H1 (cell line): ENCODE results near the gene MYMX. TPM values are rescaled to one million over a fixed set of nuclear protein-coding genes. Genes with fewer than 3 reads are reported as not detected.

Experiments
- CTCF ChIA-PET: fragments of 300-600 bp; sonication (Branson Sonifier 250); formaldehyde crosslinking; loops from one replicate; lab custom pipeline; 2021; ENCODE audit not compliant: partially characterized antibody; lab: Charles Lee
- POLR2A ChIA-PET: fragments of 300-600 bp; sonication (Branson Sonifier 250); formaldehyde crosslinking; loops from one replicate; lab custom pipeline; 2021; ENCODE audit warnings: inconsistent platforms; ENCODE audit not compliant: partially characterized antibody; lab: Charles Lee
- DNase-seq, 2 experiments: peaks; one replicate each; pipeline versions ENCODE4 v3.0.0 to v3.0.0-alpha.2; 2010 to 2022; ENCODE audit warnings: low spot score in 2 of 2, low read depth in 1 of 2, mixed read lengths in 1 of 2
- FAIRE-seq: peaks from 2 replicates; lab custom pipeline; 2011; peaks lifted over from hg19 to GRCh38; lab: Jason Lieb, UNC
- H2AFZ ChIP-seq: 2 replicates; pipeline ENCODE4 v1.8.1; 2012; ENCODE audit warnings: low read length, inconsistent platforms
- H2AK5ac ChIP-seq: 2 replicates; pipeline ENCODE4 v1.6.1; 2013; ENCODE audit warnings: low read depth, low read length
- H2BK120ac ChIP-seq: replicated peaks from 2 replicates; pipeline ENCODE3; 2013; ENCODE audit warnings: low read depth, low read length, inconsistent platforms
- H2BK12ac ChIP-seq: 2 replicates; pipeline ENCODE4 v1.6.1; 2013; ENCODE audit warnings: low read depth, low read length
- H2BK15ac ChIP-seq: 2 replicates; pipeline ENCODE4 v1.6.1; 2013; ENCODE audit warnings: low read length
- H2BK20ac ChIP-seq: 2 replicates; pipeline ENCODE4 v1.6.1; 2013; ENCODE audit warnings: low read length
- H2BK5ac ChIP-seq: 2 replicates; pipeline ENCODE4 v1.6.1; 2013; ENCODE audit warnings: low read depth, low read length
- H3K14ac ChIP-seq: 2 replicates; pipeline ENCODE4 v1.6.1; 2013; ENCODE audit warnings: inconsistent platforms; ENCODE audit not compliant: insufficient read length
- H3K18ac ChIP-seq: 2 replicates; pipeline ENCODE4 v1.6.1; 2013; ENCODE audit warnings: low read length; ENCODE audit errors: extremely low read depth
- H3K23ac ChIP-seq: 2 replicates; pipeline ENCODE4 v1.6.1; 2013; ENCODE audit warnings: inconsistent platforms; ENCODE audit not compliant: insufficient read length
- H3K23me2 ChIP-seq: 2 replicates; pipeline ENCODE4 v1.6.1; 2013; ENCODE audit warnings: low read depth, low read length
- H3K27ac ChIP-seq: 2 replicates; pipeline ENCODE4 v1.6.1; 2011; ENCODE audit warnings: low read depth, low read length, inconsistent platforms
- H3K27me3 ChIP-seq, 4 experiments: replicated peaks in 1 of 4; 1 replicate in 1 of 4; 2 replicates in 3 of 4; pipeline versions ENCODE4 v1.6.1 to v1.8.1; 2011 to 2013; ENCODE audit warnings: low read length in 3 of 4, mild to moderate bottlenecking in 3 of 4, inconsistent platforms in 2 of 4, mixed read lengths in 2 of 4, moderate library complexity in 1 of 4; ENCODE audit not compliant: control insufficient read depth in 3 of 4, insufficient read depth in 3 of 4; ENCODE audit errors: extremely low read depth in 1 of 4
- H3K36me3 ChIP-seq, 4 experiments: 2 replicates each; pipeline versions ENCODE4 v1.6.1 to v1.8.1; 2011 to 2013; ENCODE audit warnings: mild to moderate bottlenecking in 4 of 4, low read length in 3 of 4, moderate library complexity in 2 of 4, control low read depth in 1 of 4, inconsistent platforms in 1 of 4; ENCODE audit not compliant: insufficient read depth in 4 of 4, control insufficient read depth in 2 of 4
- H3K4ac ChIP-seq: replicated peaks from 2 replicates; pipeline ENCODE3; 2013; ENCODE audit warnings: low read length, low read depth, mixed read lengths, inconsistent platforms; ENCODE audit not compliant: insufficient read length
- H3K4me1 ChIP-seq, 4 experiments: replicated peaks in 1 of 4; 1 replicate in 1 of 4; 2 replicates in 3 of 4; pipeline versions ENCODE4 v1.6.1 to v1.8.1; 2011 to 2013; ENCODE audit warnings: low read length in 3 of 4, inconsistent platforms in 2 of 4, mixed read lengths in 1 of 4; ENCODE audit not compliant: insufficient read depth in 4 of 4, control insufficient read depth in 3 of 4
- H3K4me2 ChIP-seq, 2 experiments: 2 replicates each; pipeline versions ENCODE4 v1.6.1 to v1.8.1; 2011 to 2013; ENCODE audit warnings: low read depth in 2 of 2, low read length in 2 of 2, control low read depth in 1 of 2, inconsistent platforms in 1 of 2, mild to moderate bottlenecking in 1 of 2; ENCODE audit not compliant: insufficient read depth in 1 of 2
- H3K4me3 ChIP-seq, 4 experiments: fragments of 200-600, 300-600 bp in 1 of 4; sonication (generic), shearing (Covaris generic), sonication (Bioruptor Twin) in 1 of 4; 2 replicates each; pipeline versions ENCODE4 v1.5.1 to v1.8.1; 2011 to 2016; ENCODE audit warnings: low read length in 4 of 4, low read depth in 3 of 4, control low read depth in 2 of 4, inconsistent platforms in 2 of 4, mild to moderate bottlenecking in 2 of 4, mixed read lengths in 1 of 4, moderate library complexity in 1 of 4; ENCODE audit not compliant: insufficient read depth in 2 of 4; ENCODE audit errors: extremely low read depth in 1 of 4
- H3K56ac ChIP-seq: replicated peaks from 2 replicates; pipeline ENCODE3; 2013; ENCODE audit warnings: low read depth, mild to moderate bottlenecking, mixed read lengths, low read length, inconsistent platforms; ENCODE audit not compliant: insufficient read length
- H3K79me1 ChIP-seq: 2 replicates; pipeline ENCODE4 v1.6.1; 2013; ENCODE audit warnings: low read depth, low read length, control low read depth
- H3K79me2 ChIP-seq, 2 experiments: 2 replicates each; pipeline versions ENCODE4 v1.6.1 to v1.8.1; 2012 to 2013; ENCODE audit warnings: low read length in 2 of 2, mild to moderate bottlenecking in 2 of 2, inconsistent platforms in 1 of 2; ENCODE audit not compliant: insufficient read depth in 2 of 2, control insufficient read depth in 1 of 2
- H3K9ac ChIP-seq, 4 experiments: replicated peaks in 1 of 4; 1 replicate in 1 of 4; 2 replicates in 3 of 4; pipeline versions ENCODE4 v1.6.1 to v1.8.1; 2011 to 2013; ENCODE audit warnings: low read depth in 3 of 4, low read length in 3 of 4, control low read depth in 2 of 4, mild to moderate bottlenecking in 2 of 4, moderate library complexity in 2 of 4, inconsistent platforms in 1 of 4; ENCODE audit errors: extremely low read depth in 1 of 4
- H3K9me3 ChIP-seq, 2 experiments: 2 replicates each; pipeline versions ENCODE4 v1.6.1 to v1.8.1; 2012 to 2013; ENCODE audit warnings: mild to moderate bottlenecking in 2 of 2, moderate library complexity in 2 of 2, control low read depth in 1 of 2, inconsistent platforms in 1 of 2, low read depth in 1 of 2, low read length in 1 of 2, mixed read lengths in 1 of 2; ENCODE audit not compliant: insufficient read depth in 2 of 2
- H4K20me1 ChIP-seq, 2 experiments: replicated peaks in 1 of 2; 2 replicates each; pipeline versions ENCODE3 to v1.8.1; 2011 to 2013; ENCODE audit warnings: inconsistent platforms in 2 of 2, low read length in 2 of 2, mild to moderate bottlenecking in 1 of 2; ENCODE audit not compliant: insufficient read depth in 2 of 2, control insufficient read depth in 1 of 2
- H4K5ac ChIP-seq: 2 replicates; pipeline ENCODE4 v1.6.1; 2013; ENCODE audit warnings: low read length, low read depth, mixed read lengths, inconsistent platforms; ENCODE audit not compliant: insufficient read length
- H4K8ac ChIP-seq: 2 replicates; pipeline ENCODE4 v1.8.0; 2013; ENCODE audit warnings: mild to moderate bottlenecking, moderate library complexity, low read length, inconsistent platforms; ENCODE audit not compliant: insufficient read depth; ENCODE audit errors: extremely low read depth
- H4K91ac ChIP-seq: replicated peaks from 2 replicates; pipeline ENCODE3; 2013; ENCODE audit warnings: low read length, mixed read lengths, inconsistent platforms; ENCODE audit not compliant: insufficient read length
- CTCF ChIP-seq, 3 experiments: IDR thresholded peaks; 1 replicate in 2 of 3; 2 replicates in 1 of 3; pipeline versions ENCODE4 v1.5.1 to v1.6.1; 2011; ENCODE audit warnings: low read length in 3 of 3, mild to moderate bottlenecking in 3 of 3, inconsistent platforms in 2 of 3, low read depth in 1 of 3, moderate library complexity in 1 of 3; ENCODE audit not compliant: insufficient read depth in 1 of 3; ENCODE audit errors: control extremely low read depth in 1 of 3
- EP300 ChIP-seq, 2 experiments: IDR thresholded peaks; 1 replicate in 1 of 2; 2 replicates in 1 of 2; pipeline ENCODE4 v1.6.1; 2011 to 2012; ENCODE audit warnings: low read depth in 2 of 2, low read length in 2 of 2, mild to moderate bottlenecking in 2 of 2, borderline replicate concordance in 1 of 2, inconsistent platforms in 1 of 2, moderate library complexity in 1 of 2
- FOSL1 ChIP-seq: IDR thresholded peaks from 2 replicates; pipeline ENCODE4 v1.6.1; 2011; ENCODE audit warnings: mild to moderate bottlenecking, low read depth, low read length, moderate library complexity; ENCODE audit not compliant: insufficient read depth
- HDAC2 ChIP-seq, 2 experiments: fragments of 300-600 bp in 1 of 2; sonication (generic) in 1 of 2; IDR thresholded peaks; 2 replicates each; pipeline ENCODE4 v1.6.1; 2011 to 2012; ENCODE audit warnings: low read depth in 2 of 2, low read length in 2 of 2, mild to moderate bottlenecking in 2 of 2, moderate library complexity in 2 of 2, borderline replicate concordance in 1 of 2, inconsistent platforms in 1 of 2
- KDM4A ChIP-seq: IDR thresholded peaks from one replicate; pipeline ENCODE4 v1.7.1; 2012; ENCODE audit warnings: low read depth, mild to moderate bottlenecking, moderate library complexity, low read length, inconsistent platforms; ENCODE audit not compliant: severe bottlenecking
- SIX5 ChIP-seq: IDR thresholded peaks from 2 replicates; pipeline ENCODE4 v1.6.1; 2011; ENCODE audit warnings: mild to moderate bottlenecking, low read depth, low read length
- SP2 ChIP-seq: IDR thresholded peaks from 2 replicates; pipeline ENCODE4 v1.6.1; 2012; ENCODE audit warnings: mild to moderate bottlenecking, low read length, inconsistent platforms
- YY1 ChIP-seq: IDR thresholded peaks from 2 replicates; pipeline ENCODE4 v1.6.1; 2011; ENCODE audit warnings: low read depth, mild to moderate bottlenecking, low read length
- WGBS, 2 experiments: shearing (Covaris generic) in 1 of 2; methylation state at CpG; one replicate each; pipeline versions ENCODE4 v1.1.6 to v1.1.7; 2013 to 2015; ENCODE audit warnings: low lambda C conversion rate in 2 of 2, mixed read lengths in 2 of 2, inconsistent platforms in 1 of 2, low coverage in 1 of 2, missing lambda C conversion rate in 1 of 2; ENCODE audit not compliant: insufficient replicate concordance in 2 of 2, insufficient coverage in 1 of 2, insufficient read length in 1 of 2; ENCODE audit errors: extremely low coverage in 1 of 2, missing lambda C conversion rate in 1 of 2; 5-methylcytosine and 5-hydroxymethylcytosine counted together
- polyA plus RNA-seq, 7 experiments: library from polyadenylated mRNA; depleted of rRNA in 3 of 7; stranded (reverse) in 5 of 7; unstranded in 2 of 7; fragments of >200 nt in 5 of 7; fragments of 200-250 nt in 2 of 7; gene quantifications; 1 replicate in 5 of 7; 2 replicates in 1 of 7; 4 replicates in 1 of 7; pipeline versions ENCODE4 v1.2.1 to v1.2.3, GENCODE V29; 2011 to 2013; ENCODE audit warnings: missing spikeins in 2 of 7, mixed read lengths in 2 of 7
- total RNA-seq: library from RNA; stranded (reverse); fragmentation: NEBNext Ultra II Directional; extraction: Animal tissue kit (Norgen Biotek cat#: 25700); gene quantifications from 2 replicates; pipeline ENCODE4 v1.2.1, GENCODE V29; 2021

Gene MYMX
- total and polyA plus RNA-seq, 2 of the 8 experiments (the other 6 are each of a cell fraction or from before 2014, with no cell fraction given) = 4.7 to 6.9 TPM

DNA sequence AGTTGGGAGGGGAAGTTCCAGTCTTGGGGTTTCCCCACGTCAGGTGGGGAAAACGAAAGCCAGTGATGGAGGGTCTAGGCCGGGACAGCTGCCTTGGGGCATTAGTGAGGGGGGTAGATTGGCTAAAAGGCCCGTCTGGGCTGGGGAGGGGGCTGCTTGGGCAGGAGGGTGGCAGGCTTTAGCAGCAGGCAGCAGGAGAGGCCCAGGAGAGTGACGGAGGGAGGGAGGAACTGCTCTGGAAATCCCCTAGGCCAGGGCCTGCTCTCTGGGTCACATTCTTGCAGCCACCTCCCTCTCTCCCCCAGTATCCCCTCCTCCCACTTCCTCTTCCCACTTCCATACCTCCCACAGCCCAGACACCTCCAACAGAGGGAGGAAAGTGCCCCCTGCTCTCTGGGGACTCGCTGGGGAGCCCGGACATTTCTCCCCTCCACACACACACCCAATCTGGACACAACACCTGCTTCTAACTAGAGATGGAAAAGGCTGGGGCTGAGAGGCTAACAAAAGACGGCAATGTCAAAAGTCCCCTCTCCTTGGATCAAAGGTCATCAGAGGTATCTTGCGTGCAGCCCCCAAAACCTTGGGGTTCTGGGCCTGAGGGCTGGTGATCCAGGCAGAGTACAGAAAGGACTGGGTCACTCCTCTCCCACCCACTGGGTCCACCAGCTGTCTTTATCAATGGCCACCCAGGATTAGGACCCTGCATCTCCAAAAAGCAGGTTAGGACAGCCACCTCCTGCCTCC, 46.8 kb downstream of the MYMX start:
- H4K8ac ChIP-seq = no peak overlapping the region
- peak overlapping the region; percentile 18; the same call in 1 of the 2 replicates for H3K27ac ChIP-seq
- H4K5ac ChIP-seq = no peak overlapping the region
- 0 out of 2 replicates have a peak overlapping the region, but pooled peaks have one; percentile 23 for H2BK12ac ChIP-seq
- no peak overlapping the region for H3K23ac ChIP-seq
- H2AK5ac ChIP-seq = no peak overlapping the region
- no peak overlapping the region for H2BK120ac ChIP-seq
- H3K4me3 ChIP-seq = peak overlapping the region in 3 of 4 experiments; percentile 73 to 85 (median 80); a peak in 6 of 8 replicates
- H3K4me2 ChIP-seq = peak overlapping the region; percentile 50 to 91
- peaks cover 0 to 10% of the 10 kb centered on the region in 2 experiments; a peak in 1 of 4 replicates for H3K79me2 ChIP-seq
- no peak overlapping the region for H3K18ac ChIP-seq
- no peak overlapping the region for H2BK20ac ChIP-seq
- no peak overlapping the region; a peak in 1 of 7 replicates for H3K9ac ChIP-seq
- no peak overlapping the region for H3K4ac ChIP-seq
- WGBS, 2 experiments = 58% methylated on average over 9 of the region's 9 CpGs; no CpG with 5 or more reads in 1 of the 2 experiments
- ChIA-PET POLR2A (interaction anchor here (0.8 to 15.1 kb wide), 6 partner anchors 8 to 67 kb away, joined by 3 to 581 read pairs (median 6); partner anchors contain the start of genes HSP90AB1, SLC35B2 and TMEM151B), CTCF (interaction anchor here (1.2 to 19.0 kb wide), 7 partner anchors 9 to 175 kb away, joined by 3 to 330 read pairs (median 5); partner anchors contain the start of genes AARS2 and HSP90AB1)
- no peak overlapping the region for H3K14ac ChIP-seq
- no peak overlapping the region for H4K91ac ChIP-seq
- peaks cover 1 to 5% of the 10 kb centered on the region in 2 experiments for H4K20me1 ChIP-seq
- DNase-seq = no peak
- no peak overlapping the region for H3K56ac ChIP-seq
- peaks cover 3 to 10% (median 7%) of the 10 kb centered on the region in 4 experiments; a peak in 4 of 8 replicates for H3K36me3 ChIP-seq
- H3K4me1 ChIP-seq = peaks cover 8 to 34% (median 16%) of the 10 kb centered on the region in 4 experiments
- no peaks in the 10 kb centered on the region; a peak in 1 of 7 replicates for H3K27me3 ChIP-seq
- peaks cover 9% of the 10 kb centered on the region for H3K23me2 ChIP-seq
- H3K9me3 ChIP-seq = no peaks in the 10 kb centered on the region
- peaks cover 7% of the 10 kb centered on the region; the same call in 1 of the 2 replicates for H3K79me1 ChIP-seq
- no peak overlapping the region for H2AFZ ChIP-seq
- no peak overlapping the region for H2BK15ac ChIP-seq
- peak overlapping the region; percentile 35; the same call in 1 of the 2 replicates for H2BK5ac ChIP-seq
- FAIRE-seq = no peak
- TF ChIP-seq FOSL1 = no peak
- no peak for TF ChIP-seq SP2
- no peak for TF ChIP-seq SIX5
- no peak for TF ChIP-seq CTCF (IDR thresholded peaks at IDR 0.05; ENCODE audit: control extremely low read depth in 1 of 3, insufficient read depth in 1 of 3, low read depth in 1 of 3, low read length in 3 of 3)
- no peak for TF ChIP-seq HDAC2 (IDR thresholded peaks at IDR 0.05; ENCODE audit: borderline replicate concordance in 1 of 2, low read depth in 2 of 2, low read length in 2 of 2)
- no peak for TF ChIP-seq KDM4A
- no peak for TF ChIP-seq EP300 (IDR thresholded peaks at IDR 0.05; ENCODE audit: borderline replicate concordance in 1 of 2, low read depth in 2 of 2, low read length in 2 of 2)
- TF ChIP-seq YY1 = no peak
